ENCODE results near the gene PARS2.
A peak's percentile ranks its signal among the peaks of the same experiment; 100 is the strongest.

Gene PARS2

DNA sequence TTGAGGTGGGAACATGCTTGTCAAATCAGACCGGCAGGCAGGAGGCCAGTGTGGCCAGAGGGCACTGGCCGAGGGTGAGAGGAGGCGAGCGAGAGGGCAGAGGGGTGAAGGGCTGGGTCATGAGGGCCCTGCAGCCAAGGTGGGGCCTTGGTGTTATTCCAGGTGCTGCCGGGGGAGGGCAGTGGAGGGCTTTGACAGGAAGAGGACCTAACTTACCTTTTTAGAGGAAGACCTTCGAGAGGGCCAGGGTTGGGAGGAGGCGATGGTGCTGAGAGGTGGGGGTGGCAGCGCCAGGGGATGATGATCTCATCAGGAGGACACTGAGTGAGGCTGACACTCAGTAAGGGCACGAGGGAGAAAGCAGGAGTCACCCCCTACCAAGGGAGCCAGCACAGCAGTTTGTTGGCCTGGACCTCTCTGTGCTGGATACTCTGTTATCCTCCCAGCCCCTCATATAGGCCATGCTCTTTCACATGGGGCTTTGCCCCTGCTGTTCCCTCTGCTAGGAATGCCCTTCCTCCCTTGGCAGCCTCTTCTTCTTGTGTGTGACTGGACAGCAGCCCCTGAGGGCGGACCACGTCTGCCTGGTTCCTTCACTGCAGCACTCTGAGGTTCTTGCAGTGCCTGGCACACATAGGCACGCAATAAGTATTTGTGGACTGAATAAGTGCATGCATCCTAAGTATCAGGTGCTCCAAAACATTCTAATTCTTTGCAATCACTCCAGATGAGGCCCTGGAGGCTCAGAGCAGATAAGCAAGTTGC, 44.3 kb upstream of the PARS2 start:
- no peaks in the 10 kb centered on the region for H3K36me3 ChIP-seq (ENCODE audit: control insufficient read depth in 1 of 2, insufficient read depth in 2 of 2, low read length in 2 of 2)
- H3K27ac ChIP-seq (ENCODE audit: low read depth, low read length): no peak overlapping the region
- peaks cover 40 to 41% of the 10 kb centered on the region in 2 donors for H3K4me1 ChIP-seq (ENCODE audit: control insufficient read depth in 1 of 2, insufficient read depth in 2 of 2, low read length in 2 of 2)
- H3K9ac ChIP-seq (ENCODE audit: low read depth in 1 of 2, low read length in 2 of 2): no peak overlapping the region
- no peaks in the 10 kb centered on the region for H3K9me3 ChIP-seq (ENCODE audit: control insufficient read depth in 1 of 2, low read length in 2 of 2)
- no peak overlapping the region for H3K4me3 ChIP-seq (ENCODE audit: low read depth in 1 of 2, low read length in 2 of 2)
- no peaks in the 10 kb centered on the region for H3K27me3 ChIP-seq (ENCODE audit: control insufficient read depth in 1 of 2, insufficient read depth in 2 of 2, low read length in 2 of 2)

DNA sequence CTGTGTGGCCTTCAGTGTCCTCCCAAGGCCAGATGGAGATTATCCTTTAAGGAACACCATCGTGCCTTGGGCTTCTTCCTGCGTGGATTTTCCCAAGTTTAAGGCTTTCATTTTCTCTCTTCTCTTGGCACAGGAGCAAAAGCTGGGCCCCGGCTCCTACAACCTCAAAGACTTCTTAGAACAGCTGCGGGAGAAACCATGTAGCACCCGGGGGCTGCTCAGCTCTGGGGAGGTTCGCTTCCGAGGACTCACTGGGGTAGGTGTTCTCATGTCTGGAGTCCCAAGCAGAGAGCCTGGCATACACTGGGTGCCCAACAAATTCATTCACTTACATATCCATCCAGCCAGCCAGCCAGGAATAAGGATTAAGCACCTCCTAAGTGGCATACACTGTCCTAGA, 43.4 kb upstream of the PARS2 start:
- no peaks in the 10 kb centered on the region for H3K27me3 ChIP-seq (ENCODE audit: control insufficient read depth in 1 of 2, insufficient read depth in 2 of 2, low read length in 2 of 2)
- no peak overlapping the region for H3K9ac ChIP-seq (ENCODE audit: low read depth in 1 of 2, low read length in 2 of 2)
- H3K27ac ChIP-seq (ENCODE audit: low read depth, low read length): no peak overlapping the region
- no peaks in the 10 kb centered on the region for H3K36me3 ChIP-seq (ENCODE audit: control insufficient read depth in 1 of 2, insufficient read depth in 2 of 2, low read length in 2 of 2)
- H3K4me3 ChIP-seq (ENCODE audit: low read depth in 1 of 2, low read length in 2 of 2): no peak overlapping the region
- no peaks in the 10 kb centered on the region for H3K9me3 ChIP-seq (ENCODE audit: control insufficient read depth in 1 of 2, low read length in 2 of 2)
- peaks cover 33 to 34% of the 10 kb centered on the region in 2 donors for H3K4me1 ChIP-seq (ENCODE audit: control insufficient read depth in 1 of 2, insufficient read depth in 2 of 2, low read length in 2 of 2)

DNA sequence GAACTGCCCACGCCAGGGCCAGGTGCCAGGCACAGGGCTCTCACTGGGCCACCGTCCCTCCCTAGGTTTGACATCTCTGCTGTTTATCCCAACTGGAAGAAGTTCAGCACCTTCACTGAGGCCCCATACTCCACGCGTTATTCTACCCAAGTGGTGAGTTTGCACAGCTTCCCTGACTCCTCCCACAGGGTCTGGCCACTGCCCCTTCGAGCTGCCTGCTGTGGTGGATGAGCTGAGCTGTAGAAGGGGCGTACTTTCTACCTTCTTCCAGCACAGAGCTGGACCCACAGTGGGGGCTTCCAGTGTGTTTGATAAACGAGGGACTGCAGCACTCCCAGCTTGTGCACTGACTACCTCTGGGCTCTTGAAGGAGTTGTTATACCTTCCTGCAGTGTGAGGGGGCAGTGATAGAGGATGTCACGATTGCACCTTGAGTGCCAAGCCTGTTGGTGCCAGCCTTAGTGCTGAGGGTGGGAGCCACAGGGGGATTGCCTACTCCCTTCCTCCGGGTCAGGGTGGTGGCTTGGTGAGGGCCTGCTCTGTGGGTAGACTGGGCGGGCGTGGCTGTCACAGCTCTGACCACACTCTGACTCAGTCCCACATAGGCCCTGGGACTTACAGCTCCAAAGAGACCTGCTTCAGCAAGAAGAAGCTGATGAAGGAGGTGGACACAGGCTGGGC, 42.7 kb upstream of the PARS2 start:
- H3K4me1 ChIP-seq (ENCODE audit: control insufficient read depth in 1 of 2, insufficient read depth in 2 of 2, low read length in 2 of 2): peaks cover 32 to 34% of the 10 kb centered on the region in 2 donors
- no peak overlapping the region for H3K9ac ChIP-seq (ENCODE audit: low read depth in 1 of 2, low read length in 2 of 2)
- no peaks in the 10 kb centered on the region for H3K27me3 ChIP-seq (ENCODE audit: control insufficient read depth in 1 of 2, insufficient read depth in 2 of 2, low read length in 2 of 2)
- H3K36me3 ChIP-seq (ENCODE audit: control insufficient read depth in 1 of 2, insufficient read depth in 2 of 2, low read length in 2 of 2): no peaks in the 10 kb centered on the region
- H3K4me3 ChIP-seq (ENCODE audit: low read depth in 1 of 2, low read length in 2 of 2): no peak overlapping the region
- H3K9me3 ChIP-seq (ENCODE audit: control insufficient read depth in 1 of 2, low read length in 2 of 2): no peaks in the 10 kb centered on the region
- H3K27ac ChIP-seq (ENCODE audit: low read depth, low read length): no peak overlapping the region

DNA sequence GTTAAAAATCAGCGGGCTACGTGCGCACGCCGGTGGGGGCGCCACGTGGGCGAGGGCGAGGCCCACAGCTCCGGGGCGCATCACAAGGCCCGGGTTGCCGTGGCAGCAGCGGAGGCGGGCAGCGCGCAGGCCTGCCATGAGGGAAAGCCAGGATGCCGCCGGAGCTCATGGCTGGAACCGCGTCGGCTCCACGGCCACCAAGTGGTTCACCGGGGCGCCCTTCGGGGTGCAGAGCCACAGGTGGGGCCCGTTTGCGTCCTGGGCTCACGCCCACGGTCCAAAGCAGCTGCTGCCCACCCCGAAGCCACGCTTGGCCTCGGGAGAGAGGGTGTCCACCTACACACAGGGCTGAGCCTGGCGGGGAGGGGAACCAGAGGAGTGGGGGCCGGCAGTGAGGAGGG, 41.7 kb upstream of the PARS2 start:
- Histone ChIP-seq H3K36me3 (ENCODE audit: control insufficient read depth in 1 of 2, insufficient read depth in 2 of 2, low read length in 2 of 2) (no peaks in the 10 kb centered on the region), H3K27me3 (ENCODE audit: control insufficient read depth in 1 of 2, insufficient read depth in 2 of 2, low read length in 2 of 2) (no peaks in the 10 kb centered on the region), H3K4me3 (ENCODE audit: low read depth in 1 of 2, low read length in 2 of 2) (no peak overlapping the region), H3K9ac (ENCODE audit: low read depth in 1 of 2, low read length in 2 of 2) (no peak overlapping the region), H3K27ac (ENCODE audit: low read depth, low read length) (no peak overlapping the region), H3K4me1 (ENCODE audit: control insufficient read depth in 1 of 2, insufficient read depth in 2 of 2, low read length in 2 of 2) (peaks cover 40% of the 10 kb centered on the region in 2 donors), H3K9me3 (ENCODE audit: control insufficient read depth in 1 of 2, low read length in 2 of 2) (no peaks in the 10 kb centered on the region)

DNA sequence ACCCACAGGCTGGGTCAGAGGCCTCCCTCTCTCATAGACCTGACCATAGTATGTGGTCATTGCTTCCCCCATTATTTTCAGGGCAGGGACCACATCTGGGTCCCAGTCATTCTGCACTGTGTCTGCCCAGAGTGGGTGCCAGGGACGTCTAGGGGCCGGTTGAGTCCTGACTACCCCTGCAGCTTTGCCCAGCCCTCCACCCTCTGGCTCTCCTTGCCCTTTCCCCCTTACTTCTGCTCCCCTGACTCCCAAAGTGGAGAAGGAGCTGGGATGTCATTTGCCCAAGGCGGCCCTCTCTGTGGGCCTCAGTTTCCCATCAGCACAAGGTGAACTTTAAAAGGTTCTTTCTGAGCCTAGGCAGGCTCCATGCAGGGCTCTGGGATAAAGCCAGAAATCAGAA, 41.1 kb upstream of the PARS2 start:
- no peak overlapping the region for H3K27ac ChIP-seq (ENCODE audit: low read depth, low read length)
- no peak overlapping the region for H3K4me3 ChIP-seq (ENCODE audit: low read depth in 1 of 2, low read length in 2 of 2)

DNA sequence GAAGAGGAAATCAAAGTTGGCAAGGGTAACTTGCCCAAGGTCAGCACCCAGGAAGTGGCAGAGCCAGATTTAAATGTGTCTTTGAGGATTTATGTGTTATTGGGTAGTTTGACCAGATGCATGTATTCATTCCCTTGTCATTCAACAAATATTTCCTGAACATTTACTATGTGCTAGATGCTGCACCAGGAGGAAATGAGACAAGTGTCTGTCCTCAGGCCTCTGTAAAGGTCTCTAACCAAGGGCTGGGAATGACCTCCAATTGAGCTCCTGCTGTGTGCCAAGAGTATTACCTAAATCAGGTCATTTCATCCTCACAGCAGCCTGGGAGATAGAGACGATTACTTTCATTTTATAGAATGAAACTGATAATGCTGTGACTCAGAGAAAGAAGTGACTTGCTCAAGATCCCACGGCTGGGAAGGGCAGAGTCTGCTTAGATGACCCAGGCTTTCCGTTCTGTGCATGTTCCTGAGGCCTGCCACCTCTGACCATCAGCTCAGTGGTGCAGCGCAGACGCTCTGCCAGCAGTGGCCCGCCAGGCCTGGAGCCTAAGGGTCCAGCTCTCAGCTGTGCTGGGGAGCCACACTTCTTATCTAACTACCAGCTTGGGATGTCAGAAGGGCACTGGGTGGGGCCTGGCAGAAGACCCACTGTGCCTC, 40.3 kb upstream of the PARS2 start:
- H3K27me3 ChIP-seq (ENCODE audit: control insufficient read depth in 1 of 2, insufficient read depth in 2 of 2, low read length in 2 of 2): no peaks in the 10 kb centered on the region
- no peak overlapping the region for H3K27ac ChIP-seq (ENCODE audit: low read depth, low read length)
- no peak overlapping the region for H3K4me3 ChIP-seq (ENCODE audit: low read depth in 1 of 2, low read length in 2 of 2)
- H3K9ac ChIP-seq (ENCODE audit: low read depth in 1 of 2, low read length in 2 of 2): no peak overlapping the region
- H3K9me3 ChIP-seq (ENCODE audit: control insufficient read depth in 1 of 2, low read length in 2 of 2): no peaks in the 10 kb centered on the region
- H3K4me1 ChIP-seq (ENCODE audit: control insufficient read depth in 1 of 2, insufficient read depth in 2 of 2, low read length in 2 of 2): peaks cover 44 to 48% of the 10 kb centered on the region in 2 donors
- H3K36me3 ChIP-seq (ENCODE audit: control insufficient read depth in 1 of 2, insufficient read depth in 2 of 2, low read length in 2 of 2): no peaks in the 10 kb centered on the region

More for the DNA sequence above, 41.1 kb upstream of the PARS2 start:
- Histone ChIP-seq H3K9me3 (ENCODE audit: control insufficient read depth in 1 of 2, low read length in 2 of 2) (no peaks in the 10 kb centered on the region), H3K4me1 (ENCODE audit: control insufficient read depth in 1 of 2, insufficient read depth in 2 of 2, low read length in 2 of 2) (peaks cover 40% of the 10 kb centered on the region in 2 donors), H3K9ac (ENCODE audit: low read depth in 1 of 2, low read length in 2 of 2) (no peak overlapping the region), H3K27me3 (ENCODE audit: control insufficient read depth in 1 of 2, insufficient read depth in 2 of 2, low read length in 2 of 2) (no peaks in the 10 kb centered on the region), H3K36me3 (ENCODE audit: control insufficient read depth in 1 of 2, insufficient read depth in 2 of 2, low read length in 2 of 2) (no peaks in the 10 kb centered on the region)

DNA sequence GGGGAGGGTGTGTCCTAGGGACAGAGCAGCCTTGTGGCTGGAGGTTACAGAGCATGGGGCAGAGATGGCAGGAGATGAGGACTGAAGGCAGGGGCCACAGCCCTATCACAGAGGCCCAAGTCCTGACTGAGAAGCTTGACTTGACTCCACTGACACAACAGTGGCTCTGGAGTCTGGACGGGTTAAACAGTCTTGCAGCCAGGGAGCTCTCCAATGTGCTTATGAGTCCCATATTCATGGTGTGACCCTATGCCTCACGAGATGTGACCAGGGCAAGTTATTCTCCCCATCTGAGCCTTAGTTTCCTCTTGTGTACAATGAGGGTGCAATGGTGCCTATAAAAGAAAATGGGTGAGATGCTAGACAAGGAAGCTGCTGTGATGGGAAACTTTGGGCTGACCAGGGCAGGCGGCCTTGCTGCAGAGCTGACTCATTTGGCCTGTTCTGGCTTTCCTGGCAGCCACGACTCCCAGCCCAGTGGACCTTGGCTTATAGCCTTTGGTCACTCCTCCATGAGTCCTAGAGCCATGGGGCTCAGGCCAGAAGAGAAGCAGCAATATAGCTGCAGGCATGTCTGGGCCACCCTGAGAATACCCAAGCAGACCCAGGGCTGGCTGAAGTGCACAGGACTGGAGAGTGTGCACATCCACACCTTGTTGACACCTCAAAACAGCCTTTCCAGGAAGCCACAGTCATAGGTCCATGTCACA, 39.6 kb upstream of the PARS2 start:
- Histone ChIP-seq H3K4me3 (ENCODE audit: low read depth in 1 of 2, low read length in 2 of 2) (no peak overlapping the region), H3K9me3 (ENCODE audit: control insufficient read depth in 1 of 2, low read length in 2 of 2) (no peaks in the 10 kb centered on the region), H3K4me1 (ENCODE audit: control insufficient read depth in 1 of 2, insufficient read depth in 2 of 2, low read length in 2 of 2) (peaks cover 44 to 48% of the 10 kb centered on the region in 2 donors), H3K36me3 (ENCODE audit: control insufficient read depth in 1 of 2, insufficient read depth in 2 of 2, low read length in 2 of 2) (no peaks in the 10 kb centered on the region), H3K27ac (ENCODE audit: low read depth, low read length) (no peak overlapping the region), H3K27me3 (ENCODE audit: control insufficient read depth in 1 of 2, insufficient read depth in 2 of 2, low read length in 2 of 2) (no peaks in the 10 kb centered on the region), H3K9ac (ENCODE audit: low read depth in 1 of 2, low read length in 2 of 2) (no peak overlapping the region)

DNA sequence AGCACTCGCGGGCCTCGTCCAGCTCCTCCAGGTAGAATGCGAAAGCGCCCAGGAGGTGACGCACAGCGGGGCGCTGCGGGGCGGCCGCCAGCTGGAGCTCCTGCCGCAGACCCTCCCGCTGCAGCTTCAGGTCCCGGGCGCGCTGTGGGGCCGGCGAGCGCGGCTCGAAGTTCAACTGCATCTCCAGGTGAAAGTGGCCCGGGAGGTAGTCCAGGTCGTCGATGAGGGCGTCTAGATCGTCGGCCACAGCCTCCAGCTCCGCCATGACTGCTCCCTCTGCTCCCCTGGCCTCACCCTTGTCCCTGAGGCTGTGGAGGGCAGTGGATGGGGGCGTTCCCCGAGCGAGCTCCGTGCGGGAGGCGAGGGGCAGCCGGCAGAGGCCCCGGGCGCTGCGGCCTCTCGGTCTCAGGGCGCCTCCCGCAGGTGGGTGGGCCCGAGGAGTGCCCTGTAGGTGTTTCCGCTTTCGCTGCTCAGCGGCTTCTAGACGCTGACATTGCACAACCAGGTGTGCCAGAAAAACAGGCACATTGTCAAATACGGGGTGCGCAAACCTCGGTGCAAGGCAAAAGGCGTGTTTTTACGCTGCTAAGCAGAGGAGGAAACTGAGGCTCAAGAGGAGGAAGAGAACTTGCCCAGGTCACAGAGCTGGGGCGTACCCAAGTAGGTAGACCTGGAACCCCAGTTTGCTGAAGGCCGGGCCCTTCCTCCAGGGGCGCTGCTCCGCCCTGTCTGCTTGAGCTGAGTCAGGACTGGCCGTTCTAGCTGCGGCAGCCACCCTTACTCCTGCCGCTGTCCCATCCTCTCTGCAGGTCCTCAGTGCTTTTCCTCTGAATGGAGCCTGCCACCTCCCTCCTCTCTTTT, 36.8 kb upstream of the PARS2 start, which contains the start of gene TTC22:
Gene TTC22 (minus strand): TSS at position 425 of the 861 bp plus-strand sequence. CDS start 160 bp downstream, at position 265.
- no peaks in the 10 kb centered on the region for H3K27me3 ChIP-seq (ENCODE audit: control insufficient read depth in 1 of 2, insufficient read depth in 2 of 2, low read length in 2 of 2)
- H3K36me3 ChIP-seq (ENCODE audit: control insufficient read depth in 1 of 2, insufficient read depth in 2 of 2, low read length in 2 of 2): no peaks in the 10 kb centered on the region
- peak within 1 kb of the TSS; percentile 74 to 85 for H3K4me3 ChIP-seq (ENCODE audit: low read depth in 1 of 2, low read length in 2 of 2)
- H3K9ac ChIP-seq (ENCODE audit: low read depth in 1 of 2, low read length in 2 of 2): peak within 1 kb of the TSS; percentile 59 to 82
- no peaks in the 10 kb centered on the region for H3K9me3 ChIP-seq (ENCODE audit: control insufficient read depth in 1 of 2, low read length in 2 of 2)
- peak within 1 kb of the TSS; percentile 80 for H3K27ac ChIP-seq (ENCODE audit: low read depth, low read length)
- peaks cover 60 to 69% of the 10 kb centered on the region in 2 donors for H3K4me1 ChIP-seq (ENCODE audit: control insufficient read depth in 1 of 2, insufficient read depth in 2 of 2, low read length in 2 of 2)
